NCI-H2171 treated with DMSO at 0.1 percent for 48 hours (cell line): ENCODE measurements around the gene PAF1.

ENCODE experiments used
- DNase-seq: peaks from one replicate; lab custom pipeline; 2025; lab: John Stamatoyannopoulos, UW

PAF1 gene

GRCh38 chr19:39416152-39417120, 25.5 kb upstream of the PAF1 start:
- DNase-seq, result no peak

- DNase-seq, result no peak
Observed at GRCh38 chr19:39415111-39416046, 24.5 kb upstream of the PAF1 start.

GRCh38 chr19:39413911-39414608, 23.2 kb upstream of the PAF1 start:
- no peak for DNase-seq

DNA sequence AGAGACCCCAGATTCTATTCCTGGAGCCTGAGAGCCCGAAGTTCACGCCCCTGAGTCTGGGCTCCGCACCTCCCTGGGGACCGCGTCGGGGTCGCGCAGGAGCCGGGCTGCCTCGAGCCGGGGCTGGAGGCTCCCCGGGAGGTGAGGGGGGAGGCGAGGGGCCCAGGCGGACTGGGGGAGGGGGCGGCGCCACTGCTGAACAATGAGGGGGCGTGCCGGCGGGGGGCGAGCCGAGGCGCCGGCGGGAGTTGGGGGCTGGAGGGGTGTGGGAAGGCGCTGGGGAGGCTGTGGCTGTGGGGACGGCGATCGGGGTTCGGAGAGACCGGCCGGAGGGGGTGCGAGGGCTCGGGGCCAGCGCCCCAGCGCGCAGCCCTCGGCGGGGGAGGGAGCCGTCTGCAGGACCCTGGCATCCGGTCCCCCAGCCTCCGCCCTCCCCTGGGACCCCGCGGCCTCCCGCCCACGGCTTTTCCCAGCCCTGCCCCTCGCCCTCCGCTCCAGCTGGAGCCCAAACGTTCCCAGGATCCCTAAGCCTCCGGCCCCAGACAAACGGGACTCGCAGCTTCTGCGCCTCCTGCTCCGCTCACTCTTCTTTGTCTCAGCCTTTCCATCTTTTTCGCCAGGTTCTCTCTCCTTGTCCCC, 22.5 kb upstream of the PAF1 start:
- DNase-seq, result peak; percentile 57

GRCh38 chr19:39412867-39413271, 22.0 kb upstream of the PAF1 start:
- DNase-seq, result no peak

GRCh38 chr19:39412100-39412866, 21.4 kb upstream of the PAF1 start, which contains the start of gene PLEKHG2:
Gene PLEKHG2, plus strand, starts transcription at chr19:39412669. Its CDS starts 1,418 bp downstream, at chr19:39414087.
- DNase-seq, result peak; percentile 99

DNA sequence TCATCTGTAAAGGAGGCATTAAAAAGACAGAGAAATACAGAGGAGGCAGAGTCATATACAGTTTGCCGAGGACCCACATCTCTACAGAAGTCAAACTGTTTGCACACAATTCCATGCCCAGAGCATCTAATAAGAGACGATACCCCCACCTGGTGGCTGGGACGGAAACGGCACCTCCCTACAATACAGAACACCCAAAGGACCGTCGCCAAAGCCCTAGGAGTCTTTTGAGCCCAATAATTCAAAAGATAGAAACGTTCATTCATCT, 20.9 kb upstream of the PAF1 start:
- peak; percentile 96 for DNase-seq

- no peak for DNase-seq
Observed at GRCh38 chr19:39411081-39411831, 20.4 kb upstream of the PAF1 start.

DNA sequence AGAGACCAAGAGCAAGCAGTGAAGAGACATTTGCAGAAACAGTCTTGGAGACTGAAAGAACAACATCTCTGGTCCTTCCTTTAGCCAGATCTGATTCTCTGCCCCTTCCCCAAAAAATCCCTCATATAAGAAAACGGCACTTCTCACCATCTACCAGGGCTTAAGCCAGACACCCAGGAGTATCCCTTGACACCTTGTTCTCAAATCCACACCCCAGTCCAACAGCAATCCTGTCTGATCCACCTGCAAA, 19.9 kb upstream of the PAF1 start:
- DNase-seq, result no peak

GRCh38 chr19:39410017-39410830, 19.3 kb upstream of the PAF1 start:
- peak; percentile 66 for DNase-seq

DNA sequence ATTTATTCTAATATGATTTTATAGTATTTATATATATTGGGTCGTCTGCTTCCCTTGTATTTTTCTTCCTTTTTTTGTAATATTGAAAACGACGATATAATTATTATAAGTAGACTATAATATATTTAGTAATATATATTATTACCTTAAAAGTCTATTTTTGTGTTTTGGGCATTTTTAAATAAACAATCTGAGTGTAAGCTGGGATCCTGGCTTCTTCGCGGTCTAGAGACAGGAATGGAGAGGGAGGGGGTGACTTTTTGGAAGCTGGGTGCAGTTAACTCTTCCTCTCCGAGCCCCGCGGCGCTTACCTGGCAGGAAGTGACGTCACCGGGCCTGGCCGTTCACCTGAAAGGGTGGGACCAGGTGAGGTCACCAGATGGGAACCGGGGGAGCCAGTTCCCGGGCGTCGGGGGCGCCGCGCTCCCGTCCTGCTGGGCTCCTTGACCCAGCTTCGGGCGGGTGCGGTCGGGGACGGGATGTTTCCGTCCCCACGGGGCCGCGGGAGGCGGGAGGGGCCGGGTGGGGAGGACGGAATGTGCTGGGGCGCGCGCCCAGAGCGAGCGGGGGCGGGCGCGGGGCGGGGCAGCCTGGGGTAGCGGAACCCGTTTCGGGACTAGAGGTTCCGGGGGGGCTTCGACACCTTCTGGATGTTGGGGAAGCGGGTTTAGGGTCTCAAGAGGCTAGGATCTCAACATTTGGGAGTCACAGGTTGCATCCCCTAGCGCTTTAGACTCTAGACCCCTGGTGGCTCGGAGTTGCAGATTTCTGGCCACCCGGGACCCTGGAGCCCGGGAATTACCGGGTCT, 18.5 kb upstream of the PAF1 start:
- DNase-seq, result peak; percentile 97

DNA sequence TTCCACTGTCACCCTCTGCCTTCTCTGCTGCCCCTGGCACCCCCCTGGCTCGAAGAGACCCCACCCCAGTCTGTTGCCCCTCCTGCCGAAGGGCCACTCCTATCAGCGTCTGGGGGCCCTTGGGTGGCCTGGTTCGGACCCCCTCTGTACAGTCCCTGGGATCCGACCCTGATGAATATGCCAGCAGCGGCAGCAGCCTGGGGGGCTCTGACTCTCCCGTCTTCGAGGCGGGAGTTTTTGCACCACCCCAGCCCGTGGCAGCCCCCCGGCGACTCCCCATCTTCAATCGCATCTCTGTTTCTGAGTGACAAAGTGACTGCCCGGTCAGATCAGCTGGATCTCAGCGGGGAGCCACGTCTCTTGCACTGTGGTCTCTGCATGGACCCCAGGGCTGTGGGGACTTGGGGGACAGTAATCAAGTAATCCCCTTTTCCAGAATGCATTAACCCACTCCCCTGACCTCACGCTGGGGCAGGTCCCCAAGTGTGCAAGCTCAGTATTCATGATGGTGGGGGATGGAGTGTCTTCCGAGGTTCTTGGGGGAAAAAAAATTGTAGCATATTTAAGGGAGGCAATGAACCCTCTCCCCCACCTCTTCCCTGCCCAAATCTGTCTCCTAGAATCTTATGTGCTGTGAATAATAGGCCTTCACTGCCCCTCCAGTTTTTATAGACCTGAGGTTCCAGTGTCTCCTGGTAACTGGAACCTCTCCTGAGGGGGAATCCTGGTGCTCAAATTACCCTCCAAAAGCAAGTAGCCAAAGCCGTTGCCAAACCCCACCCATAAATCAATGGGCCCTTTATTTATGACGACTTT, 17.7 kb upstream of the PAF1 start:
- DNase-seq, result peak; percentile 69

GRCh38 chr19:39407660-39408391, 16.9 kb upstream of the PAF1 start:
- DNase-seq, result no peak

- DNase-seq, result no peak
Observed at GRCh38 chr19:39407410-39407659, 16.4 kb upstream of the PAF1 start.

DNA sequence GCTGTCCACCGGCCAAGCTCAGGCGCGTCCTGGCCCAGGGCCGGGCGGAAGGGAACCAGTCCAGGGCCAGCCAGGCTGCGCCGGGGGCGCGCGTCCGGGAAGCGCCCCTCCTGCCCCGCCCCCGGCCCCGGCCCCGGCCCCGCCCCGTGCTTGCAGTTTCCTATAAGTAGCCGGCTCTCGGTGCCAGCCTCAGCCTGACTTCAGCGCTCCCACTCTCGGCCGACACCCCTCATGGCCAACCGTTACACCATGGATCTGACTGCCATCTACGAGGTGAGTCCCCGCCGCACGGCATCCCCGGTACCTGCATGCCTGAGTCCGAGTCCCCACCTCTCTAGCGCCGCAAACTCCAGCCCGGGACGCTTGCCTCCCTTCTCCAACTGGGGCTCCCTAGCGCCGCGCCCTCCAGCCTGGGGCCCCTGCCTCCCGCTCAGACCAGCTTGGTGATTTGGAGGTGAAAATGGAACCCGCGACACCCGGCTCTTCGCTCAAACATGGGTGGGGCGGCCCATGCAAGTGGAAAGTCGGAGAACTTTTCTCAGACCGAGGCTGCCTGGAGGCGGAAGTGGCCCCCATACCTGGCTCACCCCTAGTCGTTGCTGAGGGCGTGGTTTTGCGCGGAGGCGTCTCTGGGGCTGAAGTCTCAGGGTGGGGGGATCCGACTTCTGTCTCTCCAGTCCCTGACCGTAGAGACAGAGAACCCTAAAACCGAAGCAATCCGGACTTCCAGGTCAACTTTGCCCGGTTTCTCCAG, 15.9 kb upstream of the PAF1 start, which contains the start of gene ZFP36:
ZFP36 (plus strand) TSS at position 192 of the 754 bp plus-strand sequence; CDS start at position 250, 58 bp downstream.
- peak; percentile 53 for DNase-seq

- peak; percentile 42 for DNase-seq
Observed at GRCh38 chr19:39405958-39406655, 15.2 kb upstream of the PAF1 start.
